HepG2 (cell line): ENCODE measurements around the gene NT5C3B. TPM values are rescaled to one million over a fixed set of nuclear protein-coding genes. Genes with fewer than 3 reads are reported as not detected.

Source experiments
- CENPT ChIP-seq: sonication (generic); formaldehyde crosslinking; IDR thresholded peaks from 2 replicates; pipeline ENCODE4 v1.8.0; 2022; ENCODE audit warnings: low read depth, mild to moderate bottlenecking, moderate library complexity, missing genetic modification reagents
- FOXO4 ChIP-seq: sonication (generic); formaldehyde crosslinking; conservative IDR thresholded peaks from 2 replicates; pipeline ENCODE4 v1.8.1; 2023; ENCODE audit warnings: missing genetic modification reagents
- HBP1 ChIP-seq: IDR thresholded peaks from 2 replicates; pipeline ENCODE4 v1.6.1; 2016; ENCODE audit warnings: low read depth, control low read depth
- HDAC2 ChIP-seq: sonication (generic); formaldehyde crosslinking; IDR thresholded peaks from 2 replicates; pipeline ENCODE4 v1.4.0; 2020; ENCODE audit warnings: missing genetic modification reagents
- KLF16 ChIP-seq, 2 experiments: sonication (generic) in 1 of 2; formaldehyde crosslinking in 1 of 2; IDR thresholded peaks; 2 replicates each; pipeline versions ENCODE4 v1.6.1 to v1.8.0; 2016 to 2023; ENCODE audit warnings: missing genetic modification reagents in 2 of 2, missing compliant biosample characterization in 1 of 2
- MAX ChIP-seq: IDR thresholded peaks from 2 replicates; pipeline ENCODE4 v1.6.1; 2012; ENCODE audit warnings: inconsistent platforms
- NAIF1 ChIP-seq: sonication (generic); formaldehyde crosslinking; IDR thresholded peaks from 2 replicates; pipeline ENCODE4 v1.5.0; 2020; ENCODE audit warnings: mild to moderate bottlenecking, missing genetic modification reagents, borderline replicate concordance
- PAX8 ChIP-seq: sonication (generic); formaldehyde crosslinking; IDR thresholded peaks from 2 replicates; pipeline ENCODE4 v1.8.0; 2022; ENCODE audit warnings: mild to moderate bottlenecking, missing genetic modification reagents, borderline replicate concordance
- REXO4 ChIP-seq: sonication (generic); formaldehyde crosslinking; IDR thresholded peaks from 2 replicates; pipeline ENCODE4 v1.8.0; 2022; ENCODE audit warnings: missing genetic modification reagents, mild to moderate bottlenecking, borderline replicate concordance
- SALL1 ChIP-seq: sonication (generic); formaldehyde crosslinking; IDR thresholded peaks from 2 replicates; pipeline ENCODE4 v1.8.0; 2022; ENCODE audit warnings: mild to moderate bottlenecking, missing genetic modification reagents
- SYNCRIP ChIP-seq: fragments of 200-400 bp; formaldehyde crosslinking; IDR thresholded peaks from 2 replicates; pipeline ENCODE4 v1.6.1; 2018; ENCODE audit warnings: mild to moderate bottlenecking, low read depth, low read length; ENCODE audit not compliant: insufficient read depth
- TEF ChIP-seq: sonication (generic); formaldehyde crosslinking; IDR thresholded peaks from 2 replicates; pipeline ENCODE4 v1.5.0; 2020; ENCODE audit warnings: missing genetic modification reagents
- THAP8 ChIP-seq: sonication (generic); formaldehyde crosslinking; IDR thresholded peaks from 2 replicates; pipeline ENCODE4 v1.5.1; 2020; ENCODE audit warnings: missing genetic modification reagents, mild to moderate bottlenecking, borderline replicate concordance
- ZC3H13 ChIP-seq: sonication (generic); formaldehyde crosslinking; IDR thresholded peaks from 2 replicates; pipeline ENCODE4 v1.8.1; 2023; ENCODE audit warnings: mild to moderate bottlenecking, missing genetic modification reagents, moderate library complexity
- ZFP91 ChIP-seq: sonication (generic); formaldehyde crosslinking; IDR thresholded peaks from 2 replicates; pipeline ENCODE4 v1.9.0; 2022; ENCODE audit warnings: missing genetic modification reagents, mild to moderate bottlenecking, borderline replicate concordance
- ZKSCAN5 ChIP-seq: sonication (generic); formaldehyde crosslinking; IDR thresholded peaks from 2 replicates; pipeline ENCODE4 v1.5.1; 2020; ENCODE audit warnings: mild to moderate bottlenecking, missing genetic modification reagents
- ZMYM4 ChIP-seq: sonication (generic); formaldehyde crosslinking; IDR thresholded peaks from 2 replicates; pipeline ENCODE4 v1.8.1; 2023; ENCODE audit warnings: mild to moderate bottlenecking, missing genetic modification reagents
- ZNF235 ChIP-seq: sonication (generic); formaldehyde crosslinking; IDR thresholded peaks from 2 replicates; pipeline ENCODE4 v1.8.1; 2023; ENCODE audit warnings: mild to moderate bottlenecking, missing genetic modification reagents, borderline replicate concordance
- ZNF256 ChIP-seq: sonication (generic); formaldehyde crosslinking; conservative IDR thresholded peaks from 2 replicates; pipeline ENCODE4 v1.4.0; 2020; ENCODE audit warnings: missing genetic modification reagents
- ZNF276 ChIP-seq: sonication (generic); formaldehyde crosslinking; IDR thresholded peaks from 2 replicates; pipeline ENCODE4 v1.4.0; 2020; ENCODE audit warnings: mild to moderate bottlenecking, low read depth, missing genetic modification reagents
- ZNF772 ChIP-seq: sonication (generic); formaldehyde crosslinking; IDR thresholded peaks from 2 replicates; pipeline ENCODE4 v1.5.0; 2020; ENCODE audit warnings: mild to moderate bottlenecking, missing genetic modification reagents
- polyA plus RNA-seq, 8 experiments: library from polyadenylated mRNA; depleted of rRNA in 3 of 8; stranded (reverse) in 7 of 8; unstranded in 1 of 8; fragments of >200 nt; fragmentation: Illumina TruSeq in 4 of 8; extraction: Trizol in 4 of 8; gene quantifications; 2 replicates each; pipeline versions ENCODE4 v1.2.1 to v1.2.3, GENCODE V29; 2011 to 2016; ENCODE audit warnings: low read depth in 4 of 8, missing spikeins in 1 of 8, mixed read lengths in 1 of 8; ENCODE audit not compliant: insufficient read depth in 1 of 8
- total RNA-seq, 5 experiments: library from RNA; depleted of rRNA; stranded (reverse); fragments of >200 nt; fragmentation: Illumina TruSeq; extraction: Trizol; gene quantifications; 2 replicates each; pipeline ENCODE4 v1.2.3, GENCODE V29; 2016; ENCODE audit warnings: low read depth in 1 of 5

Gene NT5C3B
- total and polyA plus RNA-seq, 2 of the 13 experiments (the other 11 are each of a cell fraction or from before 2014, with no cell fraction given): 104 to 126 TPM

- TF ChIP-seq HBP1 (CRISPR knock-in tag) (0 out of 2 replicates have a peak, but pooled peaks have one; percentile 76), ZKSCAN5 (CRISPR knock-in tag) (peak; percentile 73; the same call in 1 of the 2 replicates), ZFP91 (no peak), HDAC2 (CRISPR knock-in tag) (no peak), FOXO4 (CRISPR knock-in tag) (no peak), ZC3H13 (CRISPR knock-in tag) (peak; percentile 67; the same call in 1 of the 2 replicates), MAX (peak; percentile 25), SALL1 (CRISPR knock-in tag) (peak; percentile 34; the same call in 1 of the 2 replicates), ZNF276 (CRISPR knock-in tag) (no peak; the same call in 1 of the 2 replicates), TEF (CRISPR knock-in tag) (no peak), ZMYM4 (CRISPR knock-in tag) (peak; percentile 47; the same call in 1 of the 2 replicates), NAIF1 (CRISPR knock-in tag) (no peak), ZNF772 (CRISPR knock-in tag) (no peak), ZNF256 (CRISPR knock-in tag) (no peak), REXO4 (no peak), KLF16 (CRISPR knock-in tag; IDR thresholded peaks at IDR 0.05) (no peak), SYNCRIP (no peak), ZNF235 (CRISPR knock-in tag) (no peak), THAP8 (CRISPR knock-in tag) (no peak), CENPT (CRISPR knock-in tag) (no peak; the same call in 1 of the 2 replicates), PAX8 (CRISPR knock-in tag) (no peak)
These were observed 29.5 kb upstream of the NT5C3B start (continued) for GRCh38 chr17:41865596-41865893.
